WTC11 (cell line): ENCODE data around the gene CNOT6. TPM values are rescaled to one million over a fixed set of nuclear protein-coding genes. Genes with fewer than 3 reads are reported as not detected.
"Not testable (repeated sequence)": the region's sequence is repeated elsewhere in the genome, so short reads cannot be mapped to it uniquely, and the experiment has no call there.

Experiments used
- ATAC-seq: fragments of 200-7000 bp; cut with Tn5 transposase; 2 replicates; pipeline ENCODE4 v1.10.0; 2021; ENCODE audit warnings: mild to moderate bottlenecking, moderate library complexity
- CTCF ChIA-PET: fragments of 300-600 bp; sonication (Branson Sonifier 250); formaldehyde crosslinking; loops from one replicate; lab custom pipeline; 2021; ENCODE audit warnings: antibody characterized with exemption; lab: Charles Lee
- POLR2A ChIA-PET: fragments of 350-600 bp; sonication (Branson Sonifier 250); formaldehyde crosslinking; loops from one replicate; lab custom pipeline; 2021; ENCODE audit warnings: antibody characterized with exemption; lab: Charles Lee
- DNase-seq: peaks from one replicate; pipeline ENCODE4 v3.0.0; 2021; ENCODE audit warnings: low spot score
- H3K27ac Mint-ChIP-seq: 2 replicates; pipeline ENCODE4 v1.8.0; 2021; ENCODE audit warnings: mixed read lengths
- H3K27me3 Mint-ChIP-seq: 2 replicates; pipeline ENCODE4 v1.8.0; 2021; ENCODE audit warnings: low read depth, mild to moderate bottlenecking, moderate library complexity, mixed read lengths
- H3K36me3 Mint-ChIP-seq: 2 replicates; pipeline ENCODE4 v1.8.0; 2021; ENCODE audit warnings: mixed read lengths
- H3K4me1 Mint-ChIP-seq: 2 replicates; pipeline ENCODE4 v1.8.0; 2022; ENCODE audit warnings: mixed read lengths
- H3K4me3 Mint-ChIP-seq: 2 replicates; pipeline ENCODE4 v1.8.0; 2021; ENCODE audit warnings: mild to moderate bottlenecking, moderate library complexity, mixed read lengths
- H3K9me3 Mint-ChIP-seq: 2 replicates; pipeline ENCODE4 v1.8.0; 2021; ENCODE audit warnings: mixed read lengths
- ARID4B ChIP-seq: sonication (generic); formaldehyde crosslinking; IDR thresholded peaks from 2 replicates; pipeline ENCODE4 v1.8.0; 2023; ENCODE audit warnings: missing genetic modification reagents, mild to moderate bottlenecking, borderline replicate concordance
- CTCF ChIP-seq: fragments of 200-600 bp; IDR thresholded peaks from 2 replicates; pipeline ENCODE4 v1.8.0; 2022; ENCODE audit warnings: antibody characterized with exemption
- E2F5 ChIP-seq: sonication (generic); formaldehyde crosslinking; IDR thresholded peaks from 2 replicates; pipeline ENCODE4 v1.8.1; 2022; ENCODE audit warnings: mild to moderate bottlenecking, moderate library complexity, missing genetic modification reagents
- FOXK1 ChIP-seq: sonication (generic); formaldehyde crosslinking; IDR thresholded peaks from 2 replicates; pipeline ENCODE4 v1.8.0; 2022; ENCODE audit warnings: mild to moderate bottlenecking, moderate library complexity, missing genetic modification reagents
- JAZF1 ChIP-seq: fragments of 250-450 bp; sonication (Bioruptor Pico); IDR thresholded peaks from 2 replicates; pipeline ENCODE4 v1.9.0; 2021; ENCODE audit warnings: moderate library complexity, mild to moderate bottlenecking, inconsistent platforms
- KAT7 ChIP-seq: sonication (generic); formaldehyde crosslinking; IDR thresholded peaks from 2 replicates; pipeline ENCODE4 v1.8.1; 2023; ENCODE audit warnings: missing genetic modification reagents, mild to moderate bottlenecking, borderline replicate concordance
- MAX ChIP-seq: sonication (generic); formaldehyde crosslinking; IDR thresholded peaks from 2 replicates; pipeline ENCODE4 v1.8.0; 2022; ENCODE audit warnings: mild to moderate bottlenecking, missing genetic modification reagents
- NR3C1 ChIP-seq: sonication (generic); formaldehyde crosslinking; conservative IDR thresholded peaks from 2 replicates; pipeline ENCODE4 v1.8.1; 2023; ENCODE audit warnings: low read depth, mild to moderate bottlenecking, missing genetic modification reagents
- ZBTB21 ChIP-seq: sonication (generic); formaldehyde crosslinking; IDR thresholded peaks from 2 replicates; pipeline ENCODE4 v1.8.1; 2023; ENCODE audit warnings: mild to moderate bottlenecking, missing genetic modification reagents, borderline replicate concordance
- ZNF317 ChIP-seq: sonication (generic); formaldehyde crosslinking; IDR thresholded peaks from 2 replicates; pipeline ENCODE4 v1.8.1; 2023; ENCODE audit warnings: low read depth, mild to moderate bottlenecking, moderate library complexity, missing genetic modification reagents, borderline replicate concordance
- ZNF396 ChIP-seq: fragments of 250-450 bp; sonication (Bioruptor Pico); IDR thresholded peaks from 2 replicates; pipeline ENCODE4 v1.8.0; 2021; ENCODE audit warnings: mild to moderate bottlenecking, moderate library complexity, borderline replicate concordance
- total RNA-seq: library from RNA; stranded (reverse); gene quantifications from 3 replicates; pipeline ENCODE4 v1.2.3, GENCODE V29; 2021

Gene CNOT6
- total RNA-seq, 1 experiment from 2014 or later, result 41.0 TPM

GRCh38 chr5:180456792-180457191, 37.4 kb upstream of the CNOT6 start:
- Mint-ChIP-seq H3K4me3 (no peak overlapping the region), H3K27me3 (peaks cover 9% of the 10 kb centered on the region; the same call in 1 of the 2 replicates), H3K27ac (no peak overlapping the region), H3K4me1 (no peaks in the 10 kb centered on the region), H3K36me3 (peaks cover 35% of the 10 kb centered on the region), H3K9me3 (peaks cover 48% of the 10 kb centered on the region)
- ChIA-PET CTCF (no interaction called here), POLR2A (no interaction called here)
- no peak for TF ChIP-seq NR3C1 (CRISPR knock-in tag)
- no peak for TF ChIP-seq JAZF1 (CRISPR knock-in tag)
- no peak for TF ChIP-seq MAX
- TF ChIP-seq E2F5 (CRISPR knock-in tag), result no peak
- no peak for TF ChIP-seq ZNF396 (CRISPR knock-in tag)
- TF ChIP-seq ZBTB21 (CRISPR knock-in tag), result no peak
- TF ChIP-seq FOXK1 (CRISPR knock-in tag), result no peak
- TF ChIP-seq ARID4B (CRISPR knock-in tag), result no peak
- TF ChIP-seq KAT7 (CRISPR knock-in tag), result no peak
- TF ChIP-seq ZNF317, result no peak
- no peak for TF ChIP-seq CTCF
- ATAC-seq, result no peak
- no peak for DNase-seq

- DNase-seq, H3K27ac Mint-ChIP-seq, ATAC-seq, H3K4me3 Mint-ChIP-seq, H3K4me1 Mint-ChIP-seq, H3K27me3 Mint-ChIP-seq, POLR2A ChIA-PET: not testable (repeated sequence)
- CTCF ChIA-PET, result interaction anchor here (0.7 kb wide), 1 partner anchor 122 kb away, joined by 4 read pairs; no protein-coding TSS in a partner anchor
- H3K36me3 Mint-ChIP-seq, result peaks cover 38% of the 10 kb centered on the region
- H3K9me3 Mint-ChIP-seq, result peaks cover 53% of the 10 kb centered on the region
Observed at GRCh38 chr5:180458852-180459673, 35.1 kb upstream of the CNOT6 start.

- H3K27ac Mint-ChIP-seq, H3K4me1 Mint-ChIP-seq: not testable (repeated sequence)
Observed at GRCh38 chr5:180459674-180460142, 34.5 kb upstream of the CNOT6 start.

More at GRCh38 chr5:180459674-180460142, 34.5 kb upstream of the CNOT6 start:
- CTCF ChIA-PET, H3K4me3 Mint-ChIP-seq, ATAC-seq, POLR2A ChIA-PET, H3K27me3 Mint-ChIP-seq, DNase-seq: not testable (repeated sequence)
- Mint-ChIP-seq H3K36me3 (peaks cover 38% of the 10 kb centered on the region), H3K9me3 (peaks cover 53% of the 10 kb centered on the region)
